Choroid plexus epithelial cell (primary cell): ENCODE measurements around the gene KRTAP2-4.
"Not testable (repeated sequence)": the region's sequence is repeated elsewhere in the genome, so short reads cannot be mapped to it uniquely, and the experiment has no call there.

Source experiments
- DNase-seq: peaks from one replicate; pipeline ENCODE4 v3.0.0-alpha.2; 2010; ENCODE audit warnings: low read depth
- H3K4me3 ChIP-seq: 2 replicates; pipeline ENCODE4 v1.5.1; 2011; ENCODE audit warnings: low read depth, mild to moderate bottlenecking, control low read depth, low read length, moderate library complexity
- CTCF ChIP-seq: conservative IDR thresholded peaks from 2 replicates; pipeline ENCODE4 v1.5.1; 2011; ENCODE audit warnings: low read depth, mild to moderate bottlenecking, control low read depth, inconsistent platforms, low read length, moderate library complexity

Gene KRTAP2-4

GRCh38 chr17:41082626-41083025 lies 16.9 kb upstream of the KRTAP2-4 start:
- H3K4me3 ChIP-seq, result no peak overlapping the region
- DNase-seq, result no peak
- TF ChIP-seq CTCF, result no peak

DNA sequence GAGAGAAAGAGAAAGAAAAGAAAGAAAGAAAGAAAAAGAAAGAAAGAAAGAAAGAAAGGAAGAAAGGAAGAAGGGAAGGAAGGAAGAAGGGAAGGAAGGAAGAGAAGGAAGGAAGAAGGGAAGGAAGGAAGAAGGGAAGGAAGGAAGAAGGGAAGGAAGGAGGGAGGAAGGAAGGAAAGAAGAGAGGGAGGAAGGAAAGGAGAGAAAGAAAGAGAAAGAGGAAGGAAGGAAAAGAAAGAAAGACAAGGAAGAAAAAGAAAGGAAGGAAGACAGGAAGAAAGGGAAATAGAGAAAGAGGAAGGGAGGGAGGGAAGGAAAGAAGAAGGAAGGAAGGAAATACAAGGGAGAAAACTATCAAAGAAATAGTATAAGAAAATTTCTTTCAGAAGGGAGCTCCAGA lies 11.1 kb upstream of the KRTAP2-4 start:
- H3K4me3 ChIP-seq, result no peak overlapping the region
- DNase-seq, result no peak
- TF ChIP-seq CTCF, result no peak

DNA sequence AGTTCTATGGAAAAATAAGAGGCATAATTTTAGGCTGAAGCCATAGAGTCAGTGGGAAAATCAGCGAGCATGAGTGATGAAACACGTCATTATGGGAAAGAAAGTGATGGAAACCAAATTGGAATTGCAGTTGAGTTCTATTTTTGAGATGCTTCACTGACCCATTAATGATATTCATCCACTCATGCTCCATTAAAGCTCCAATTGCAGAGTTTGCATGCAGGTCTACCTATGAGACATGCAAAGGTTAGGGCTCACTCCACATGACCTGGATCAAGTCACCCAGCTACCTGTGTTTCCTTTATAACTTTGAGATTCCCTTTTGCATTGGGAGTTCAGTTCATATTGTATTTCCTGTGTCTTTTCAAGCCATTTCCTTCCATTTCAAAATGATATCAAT lies 8.0 kb upstream of the KRTAP2-4 start:
- no peak for DNase-seq
- no peak overlapping the region for H3K4me3 ChIP-seq
- TF ChIP-seq CTCF, result no peak

GRCh38 chr17:41071606-41072360 lies 6.1 kb upstream of the KRTAP2-4 start:
- no peak overlapping the region for H3K4me3 ChIP-seq
- TF ChIP-seq CTCF, result no peak
- DNase-seq, result no peak

GRCh38 chr17:41069031-41069430 lies 3.4 kb upstream of the KRTAP2-4 start:
- no peak overlapping the region for H3K4me3 ChIP-seq
- TF ChIP-seq CTCF, result no peak
- no peak for DNase-seq

GRCh38 chr17:41067281-41067680 lies 1.6 kb upstream of the KRTAP2-4 start:
- H3K4me3 ChIP-seq, result no peak overlapping the region
- no peak for DNase-seq
- TF ChIP-seq CTCF, result no peak

DNA sequence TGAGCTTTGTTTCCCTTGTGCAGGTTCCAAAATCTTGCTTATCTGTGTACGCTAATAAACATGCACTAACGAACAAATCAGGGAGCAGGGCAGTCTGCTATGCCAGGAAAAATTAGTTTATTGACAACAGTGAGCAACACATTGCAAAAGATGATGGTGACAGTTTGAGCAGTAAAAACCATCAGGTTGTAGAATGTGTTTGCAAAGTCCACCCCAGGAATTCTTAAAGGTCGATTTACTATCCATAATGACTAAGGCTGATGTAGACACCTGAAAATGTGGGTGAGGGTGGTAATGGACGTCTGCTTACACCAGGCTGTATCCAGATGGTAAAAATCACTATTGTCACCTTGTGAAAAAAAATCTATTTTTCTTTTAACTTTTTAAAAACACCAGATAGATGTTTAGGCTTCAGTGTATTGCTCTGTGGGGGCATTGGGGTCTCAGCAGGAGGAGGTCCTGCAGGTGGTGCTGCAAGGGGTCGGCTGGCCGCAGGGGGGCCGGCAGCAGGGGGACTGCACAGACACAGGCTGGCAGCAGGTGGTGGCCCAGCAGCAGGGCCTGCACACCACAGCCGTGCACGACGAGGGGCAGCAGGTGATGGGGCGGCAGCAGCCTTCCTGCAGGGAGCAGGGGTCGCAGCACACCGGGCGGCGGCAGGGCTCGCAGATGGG lies 526 bp downstream of the KRTAP2-4 start:
- not testable (repeated sequence) for H3K4me3 ChIP-seq, DNase-seq
